ENCODE results near the gene CDK6. TPM values are rescaled to one million over a fixed set of nuclear protein-coding genes. Genes with fewer than 3 reads are reported as not detected.

Gene CDK6
- total RNA-seq, 1 donor: 45.6 TPM

DNA sequence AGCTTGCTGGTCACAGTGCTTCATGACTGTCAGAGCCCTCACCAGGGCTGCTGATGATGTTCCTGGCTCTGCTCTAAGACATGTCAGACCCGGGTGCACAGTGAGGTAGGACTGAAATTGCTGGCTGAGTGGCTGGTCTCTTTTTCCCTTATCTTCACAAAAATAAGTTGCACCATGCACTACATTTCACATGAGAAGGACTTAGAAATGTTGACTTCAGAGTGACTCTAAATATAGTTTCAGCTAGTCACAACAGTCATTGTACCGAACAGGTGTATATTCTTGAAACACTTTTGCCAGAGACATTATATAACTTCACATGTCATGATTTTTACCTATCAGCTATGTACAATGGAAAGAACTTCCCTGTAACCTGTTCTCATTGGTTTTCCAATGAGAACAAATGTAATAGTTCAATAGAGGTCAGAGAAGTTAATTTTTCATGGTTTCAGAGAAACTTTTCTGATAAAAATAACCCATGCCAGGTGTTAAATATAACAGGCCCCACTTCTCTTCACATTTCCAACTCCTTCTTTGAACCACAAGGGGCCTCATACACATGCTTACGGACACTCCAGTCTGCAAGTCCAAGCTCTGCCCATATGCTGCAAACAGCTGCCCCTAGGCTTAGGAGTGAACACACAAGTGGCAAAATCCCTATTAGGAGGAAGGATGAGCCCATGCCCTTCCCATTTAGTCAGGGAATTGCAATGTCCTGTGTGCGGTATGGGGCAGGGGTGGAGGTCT, 115.6 kb downstream of the CDK6 start:
- no peak for TF ChIP-seq CTCF (IDR thresholded peaks at IDR 0.05; ENCODE audit: extremely low read depth, low read depth, low read length)
- Histone ChIP-seq H3K36me3 (ENCODE audit: insufficient read depth, low read length) (peaks cover 19% of the 10 kb centered on the region), H4K20me1 (ENCODE audit: insufficient read depth, low read length) (no peaks in the 10 kb centered on the region), H3K4me2 (ENCODE audit: insufficient read depth, low read length) (no peak overlapping the region), H2AFZ (ENCODE audit: low read length) (no peak overlapping the region), H3K4me1 (ENCODE audit: insufficient read depth, low read length) (peaks cover 43% of the 10 kb centered on the region), H3K27me3 (ENCODE audit: insufficient read depth, low read length) (no peaks in the 10 kb centered on the region), H3K27ac (ENCODE audit: low read depth, low read length) (no peak overlapping the region), H3K79me2 (ENCODE audit: insufficient read depth, low read length) (peaks cover 71% of the 10 kb centered on the region), H3K9me3 (ENCODE audit: low read depth, low read length) (no peaks in the 10 kb centered on the region), H3K4me3 (ENCODE audit: insufficient read depth, low read length) (no peak overlapping the region)
- no peak for DNase-seq (ENCODE audit: insufficient read length, low spot score, missing footprints)

DNA sequence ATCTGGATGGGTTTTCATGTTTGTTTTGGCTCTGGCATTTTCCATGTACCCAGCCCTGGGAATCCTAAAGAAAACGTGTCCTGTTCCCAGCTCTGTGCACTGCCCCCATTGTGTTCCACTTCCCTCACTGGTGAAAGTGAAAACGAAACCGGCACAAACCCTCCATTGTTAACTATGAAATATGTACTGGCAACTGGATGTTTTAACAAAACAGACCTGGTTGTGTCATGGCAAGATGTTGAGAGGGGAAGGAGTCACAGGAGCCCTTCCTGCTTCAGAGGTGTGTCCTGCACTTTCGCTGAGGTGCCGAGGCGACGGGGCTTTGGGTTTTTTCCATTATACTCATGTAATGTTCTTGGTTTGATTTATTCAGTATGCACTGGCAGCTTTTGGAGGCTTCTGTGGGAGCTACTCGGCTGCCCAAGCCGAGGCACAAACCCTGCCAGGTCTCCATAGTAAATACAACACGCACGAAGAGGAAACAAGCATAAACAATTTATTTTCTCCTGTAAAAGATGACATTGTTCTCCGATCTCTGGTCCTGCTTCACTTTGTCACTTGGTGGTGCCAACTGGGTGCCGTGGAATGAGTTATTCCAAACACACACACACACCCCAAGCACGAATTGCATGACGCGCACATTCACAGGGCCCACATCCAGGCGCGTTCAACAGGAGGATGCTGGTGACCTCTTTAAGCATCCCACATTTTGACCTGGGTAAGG, 118.2 kb downstream of the CDK6 start:
- peak; percentile 58 for DNase-seq (ENCODE audit: insufficient read length, low spot score, missing footprints)
- Histone ChIP-seq H3K4me3 (ENCODE audit: insufficient read depth, low read length) (peak overlapping the region; percentile 71), H3K4me1 (ENCODE audit: insufficient read depth, low read length) (peaks cover 20% of the 10 kb centered on the region)

GRCh38 chr7:92717623-92717992, 118.8 kb downstream of the CDK6 start:
- Histone ChIP-seq H4K20me1 (ENCODE audit: insufficient read depth, low read length) (no peaks in the 10 kb centered on the region), H3K4me2 (ENCODE audit: insufficient read depth, low read length) (peak overlapping the region; percentile 82), H3K79me2 (ENCODE audit: insufficient read depth, low read length) (peaks cover 74% of the 10 kb centered on the region), H3K4me3 (ENCODE audit: insufficient read depth, low read length) (peak overlapping the region; percentile 71), H2AFZ (ENCODE audit: low read length) (no peak overlapping the region), H3K27me3 (ENCODE audit: insufficient read depth, low read length) (no peaks in the 10 kb centered on the region), H3K36me3 (ENCODE audit: insufficient read depth, low read length) (no peaks in the 10 kb centered on the region), H3K9me3 (ENCODE audit: low read depth, low read length) (no peaks in the 10 kb centered on the region), H3K4me1 (ENCODE audit: insufficient read depth, low read length) (peaks cover 14% of the 10 kb centered on the region), H3K27ac (ENCODE audit: low read depth, low read length) (peak overlapping the region; percentile 97)
- TF ChIP-seq CTCF (IDR thresholded peaks at IDR 0.05; ENCODE audit: extremely low read depth, low read depth, low read length): no peak
- DNase-seq (ENCODE audit: insufficient read length, low spot score, missing footprints): no peak

More for the DNA sequence above, 118.2 kb downstream of the CDK6 start:
- Histone ChIP-seq H3K79me2 (ENCODE audit: insufficient read depth, low read length) (peaks cover 74% of the 10 kb centered on the region), H3K27ac (ENCODE audit: low read depth, low read length) (peak overlapping the region; percentile 97), H3K4me2 (ENCODE audit: insufficient read depth, low read length) (peak overlapping the region; percentile 82), H3K9me3 (ENCODE audit: low read depth, low read length) (no peaks in the 10 kb centered on the region), H3K36me3 (ENCODE audit: insufficient read depth, low read length) (no peaks in the 10 kb centered on the region), H3K27me3 (ENCODE audit: insufficient read depth, low read length) (no peaks in the 10 kb centered on the region), H4K20me1 (ENCODE audit: insufficient read depth, low read length) (no peaks in the 10 kb centered on the region), H2AFZ (ENCODE audit: low read length) (peak overlapping the region; percentile 68)
- TF ChIP-seq CTCF (IDR thresholded peaks at IDR 0.05; ENCODE audit: extremely low read depth, low read depth, low read length): no peak
